ENCODE measurements around the gene TBC1D22A.

DNA sequence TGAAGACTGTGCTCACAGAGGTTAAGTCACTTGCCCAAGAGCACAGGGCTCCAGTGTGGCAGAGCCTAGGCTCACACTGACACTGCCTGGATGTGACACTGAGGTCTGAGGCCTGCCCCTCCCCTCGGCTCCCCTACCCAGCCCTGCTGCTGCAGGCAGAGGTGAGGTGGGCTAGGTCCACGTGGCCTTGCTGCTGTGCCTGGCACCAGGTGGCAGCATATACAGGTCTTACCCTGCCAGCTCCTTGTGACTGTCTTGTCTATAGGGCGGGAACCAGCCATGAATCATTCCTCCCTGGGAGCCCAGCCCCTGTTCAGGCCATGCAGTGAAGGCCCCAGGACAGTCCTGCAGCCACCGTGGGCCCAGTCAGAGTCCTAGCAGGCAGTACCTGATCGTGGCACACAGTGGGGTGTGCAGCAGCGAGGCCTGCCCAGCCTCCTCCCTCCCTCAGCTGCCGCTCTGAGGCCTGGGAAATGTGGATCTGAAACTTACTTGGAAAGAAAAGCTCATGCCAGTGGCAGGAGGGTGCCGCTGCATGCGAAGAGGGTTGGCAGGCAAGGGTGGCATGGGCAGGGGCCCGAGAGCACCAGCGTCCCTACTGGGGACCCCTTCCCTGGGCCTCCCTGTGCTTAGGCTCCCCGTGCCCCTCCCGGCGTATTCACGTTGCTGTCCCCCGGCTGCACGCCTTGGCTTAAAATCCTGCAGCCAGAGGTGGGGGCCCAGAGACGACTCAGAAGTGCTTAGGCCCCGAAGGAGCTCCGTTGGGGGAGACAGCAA lies 23.2 kb upstream of the TBC1D22A start:
- TF ChIP-seq EZH2phosphoT487 (IDR thresholded peaks at IDR 0.05; ENCODE audit: low read depth) = no peak
- TF ChIP-seq, protein P1, sequence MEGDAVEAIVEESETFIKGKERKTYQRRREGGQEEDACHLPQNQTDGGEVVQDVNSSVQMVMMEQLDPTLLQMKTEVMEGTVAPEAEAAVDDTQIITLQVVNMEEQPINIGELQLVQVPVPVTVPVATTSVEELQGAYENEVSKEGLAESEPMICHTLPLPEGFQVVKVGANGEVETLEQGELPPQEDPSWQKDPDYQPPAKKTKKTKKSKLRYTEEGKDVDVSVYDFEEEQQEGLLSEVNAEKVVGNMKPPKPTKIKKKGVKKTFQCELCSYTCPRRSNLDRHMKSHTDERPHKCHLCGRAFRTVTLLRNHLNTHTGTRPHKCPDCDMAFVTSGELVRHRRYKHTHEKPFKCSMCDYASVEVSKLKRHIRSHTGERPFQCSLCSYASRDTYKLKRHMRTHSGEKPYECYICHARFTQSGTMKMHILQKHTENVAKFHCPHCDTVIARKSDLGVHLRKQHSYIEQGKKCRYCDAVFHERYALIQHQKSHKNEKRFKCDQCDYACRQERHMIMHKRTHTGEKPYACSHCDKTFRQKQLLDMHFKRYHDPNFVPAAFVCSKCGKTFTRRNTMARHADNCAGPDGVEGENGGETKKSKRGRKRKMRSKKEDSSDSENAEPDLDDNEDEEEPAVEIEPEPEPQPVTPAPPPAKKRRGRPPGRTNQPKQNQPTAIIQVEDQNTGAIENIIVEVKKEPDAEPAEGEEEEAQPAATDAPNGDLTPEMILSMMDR (IDR thresholded peaks at IDR 0.05; ENCODE audit: low read depth, low read length) = peak; percentile 80

Measured in OCI-LY3 (cell line).